GM12873 (cell line): ENCODE results near the gene MLF1.

Source experiments
- CTCF ChIP-seq: IDR thresholded peaks from 2 replicates; pipeline ENCODE4 v1.5.1; 2012; ENCODE audit warnings: low read depth, mild to moderate bottlenecking, moderate library complexity, low read length, control low read depth; ENCODE audit not compliant: insufficient read depth; ENCODE audit errors: missing control alignments

The MLF1 gene

GRCh38 chr3:158642005-158642404 lies 71.0 kb downstream of the MLF1 start:
- TF ChIP-seq CTCF, result no peak

GRCh38 chr3:158642474-158643210 lies 71.6 kb downstream of the MLF1 start:
- no peak for TF ChIP-seq CTCF

GRCh38 chr3:158644345-158644908 lies 73.4 kb downstream of the MLF1 start, which contains the start of gene GFM1:
GFM1 (plus strand) TSS chr3:158644527; CDS start chr3:158644635, 108 bp downstream.
- TF ChIP-seq CTCF, result peak; percentile 98

- no peak for TF ChIP-seq CTCF
Observed at GRCh38 chr3:158649791-158650190, 78.8 kb downstream of the MLF1 start.

GRCh38 chr3:158651192-158651591 lies 80.2 kb downstream of the MLF1 start:
- no peak for TF ChIP-seq CTCF

- TF ChIP-seq CTCF, result no peak
Observed at GRCh38 chr3:158652463-158652862, 81.5 kb downstream of the MLF1 start.
